Natural killer cell treated with Interleukin-12 subunit alpha and Interleukin-12 subunit beta and Interleukin-15 and Interleukin-18, amount 100 ng/mL, for 72 hours (primary cell): Measurements from ENCODE around the gene ALCAM. TPM values are rescaled to one million over a fixed set of nuclear protein-coding genes. Genes with fewer than 3 reads are reported as not detected.

Experiments used
- ATAC-seq, 2 donors: fragments of 150-1000 bp; cut with Tn5 transposase in 1 of 2; sonication (Bioruptor Pico), chemical (Tn5 transposase) in 1 of 2; 2 replicates each; pipeline ENCODE4 v1.10.0; 2021
- DNase-seq: peaks from one replicate; pipeline ENCODE4 v3.0.0; 2022; ENCODE audit warnings: low spot score
- H3K27ac Mint-ChIP-seq, 2 donors: 1 replicate in 1 of 2; 2 replicates in 1 of 2; pipeline ENCODE4 v1.8.0; 2022; ENCODE audit warnings: mixed read lengths in 2 of 2, mild to moderate bottlenecking in 1 of 2, moderate library complexity in 1 of 2
- H3K27me3 Mint-ChIP-seq, 2 donors: 1 replicate in 1 of 2; 2 replicates in 1 of 2; pipeline ENCODE4 v1.8.0; 2022; ENCODE audit warnings: mixed read lengths in 2 of 2
- H3K36me3 Mint-ChIP-seq: one replicate; pipeline ENCODE4 v1.8.0; 2022; ENCODE audit warnings: mixed read lengths
- H3K4me1 Mint-ChIP-seq, 2 donors: 1 replicate in 1 of 2; 2 replicates in 1 of 2; pipeline ENCODE4 v1.8.0; 2022; ENCODE audit warnings: low read depth in 2 of 2, mixed read lengths in 2 of 2, mild to moderate bottlenecking in 1 of 2
- H3K4me3 Mint-ChIP-seq: one replicate; pipeline ENCODE4 v1.8.0; 2022; ENCODE audit warnings: mixed read lengths
- H3K9me3 Mint-ChIP-seq: 2 replicates; pipeline ENCODE4 v1.8.0; 2022; ENCODE audit warnings: mixed read lengths
- total RNA-seq, 2 donors: library from RNA; stranded (reverse); gene quantifications; one replicate each; pipeline ENCODE4 v1.2.3, GENCODE V29; 2022

Gene ALCAM
- total RNA-seq, 2 donors from 2014 or later: 8.0 to 9.0 TPM

DNA sequence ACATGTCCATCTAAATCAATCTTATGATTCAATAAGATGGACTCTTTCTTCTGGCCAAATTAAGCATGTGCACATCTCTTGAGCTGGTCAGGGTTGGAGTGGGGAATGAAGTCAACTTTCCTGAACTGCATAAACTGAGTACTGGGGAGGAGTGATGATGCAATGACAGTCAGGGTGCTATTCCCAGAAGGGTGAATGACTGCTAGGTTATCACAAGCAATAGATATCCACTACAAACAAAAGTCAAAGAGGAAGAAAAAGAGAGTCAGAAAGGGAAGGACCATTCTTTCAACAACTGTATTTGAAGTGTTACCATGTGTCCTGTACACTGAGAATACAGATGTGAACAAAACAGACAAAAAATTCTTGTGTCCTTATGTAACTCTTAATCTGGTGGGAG lies 70.0 kb downstream of the ALCAM start:
- no peak overlapping the region for H3K4me3 Mint-ChIP-seq
- H3K4me1 Mint-ChIP-seq: no peaks in the 10 kb centered on the region
- ATAC-seq (no peak), DNase-seq (no peak)
- H3K9me3 Mint-ChIP-seq: peaks cover 2% of the 10 kb centered on the region
- no peak overlapping the region for H3K27ac Mint-ChIP-seq
- H3K27me3 Mint-ChIP-seq: no peaks in the 10 kb centered on the region
- H3K36me3 Mint-ChIP-seq: no peaks in the 10 kb centered on the region

DNA sequence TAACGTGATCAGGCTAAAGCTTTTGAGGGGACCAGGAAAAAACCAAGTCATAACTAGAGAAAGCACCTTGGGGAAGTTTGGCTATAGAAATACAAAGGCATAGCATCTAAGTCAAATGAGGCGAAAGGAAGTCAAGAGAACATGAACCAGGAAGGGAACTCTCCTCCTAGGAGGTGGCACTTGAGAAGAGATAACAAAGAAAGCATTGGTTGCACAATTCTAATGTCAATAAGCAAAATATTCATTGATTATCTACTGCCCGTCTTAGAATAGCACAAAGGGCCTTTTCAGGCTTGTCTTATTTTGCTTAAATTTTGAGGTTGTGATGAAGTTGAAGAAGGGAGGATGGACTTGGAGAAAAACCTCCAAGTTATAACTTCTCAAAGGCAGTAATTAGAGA lies 73.4 kb downstream of the ALCAM start:
- no peak overlapping the region for H3K27ac Mint-ChIP-seq

DNA sequence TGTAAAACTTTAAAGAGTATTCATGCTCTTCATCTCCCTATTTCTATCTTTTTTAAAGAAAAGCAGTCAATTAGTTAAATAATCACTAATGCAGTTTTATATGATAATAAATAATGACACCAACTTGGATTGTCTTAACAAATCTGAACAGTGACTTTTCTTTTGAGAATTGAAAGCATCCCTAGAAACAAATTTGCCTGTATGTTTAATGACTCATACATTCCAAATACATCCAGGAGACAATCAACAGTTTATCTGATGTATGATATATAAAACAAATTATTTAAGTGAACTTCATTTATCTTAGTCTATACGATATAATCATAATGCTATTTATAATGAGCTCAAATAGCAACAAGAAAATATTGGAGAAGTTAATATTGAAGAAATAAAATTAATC lies 78.0 kb downstream of the ALCAM start:
- no peaks in the 10 kb centered on the region for H3K36me3 Mint-ChIP-seq
- no peak for ATAC-seq
- H3K27me3 Mint-ChIP-seq: no peaks in the 10 kb centered on the region
- H3K27ac Mint-ChIP-seq: no peak overlapping the region
- DNase-seq: no peak
- H3K9me3 Mint-ChIP-seq: no peaks in the 10 kb centered on the region
- no peaks in the 10 kb centered on the region for H3K4me1 Mint-ChIP-seq
- no peak overlapping the region for H3K4me3 Mint-ChIP-seq

More for the DNA sequence above, 73.4 kb downstream of the ALCAM start:
- H3K36me3 Mint-ChIP-seq: no peaks in the 10 kb centered on the region
- no peaks in the 10 kb centered on the region for H3K4me1 Mint-ChIP-seq
- H3K4me3 Mint-ChIP-seq: no peak overlapping the region
- H3K27me3 Mint-ChIP-seq: no peaks in the 10 kb centered on the region
- ATAC-seq (no peak), DNase-seq (no peak)
- peaks cover 2% of the 10 kb centered on the region for H3K9me3 Mint-ChIP-seq

DNA sequence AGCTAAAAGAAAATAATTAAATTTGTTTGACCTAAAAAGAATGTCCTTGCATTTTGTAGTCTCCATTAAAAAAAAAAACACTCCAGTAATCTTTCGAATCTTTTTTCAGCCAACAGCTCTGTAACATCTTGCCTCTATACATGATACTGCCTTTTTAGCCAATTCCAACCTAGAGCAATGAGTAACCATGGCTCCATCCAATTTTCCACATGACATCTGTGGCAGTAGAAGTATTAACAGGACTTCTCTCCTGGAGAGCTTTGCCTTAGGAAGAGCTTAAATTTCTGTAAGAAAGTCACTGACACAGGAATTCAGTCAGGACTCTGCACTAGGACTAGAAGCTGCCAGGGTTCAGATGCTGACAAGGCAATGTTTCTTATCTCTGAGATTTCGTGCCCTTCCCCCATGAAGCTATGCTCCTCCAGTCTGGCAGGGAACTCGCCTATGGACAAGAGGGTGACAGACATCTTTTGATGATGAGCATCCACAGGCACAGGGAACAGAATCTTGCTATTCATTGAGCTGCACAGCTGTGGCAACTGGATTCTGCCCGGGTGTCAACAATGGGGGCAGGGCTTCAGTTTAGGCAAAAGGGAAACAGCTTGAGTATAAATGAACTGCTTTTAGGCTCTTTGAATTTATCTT lies 81.8 kb downstream of the ALCAM start:
- H3K9me3 Mint-ChIP-seq: peaks cover 3% of the 10 kb centered on the region
- no peak overlapping the region for H3K27ac Mint-ChIP-seq
- H3K36me3 Mint-ChIP-seq: no peaks in the 10 kb centered on the region
- ATAC-seq: no peak
- no peaks in the 10 kb centered on the region for H3K27me3 Mint-ChIP-seq
- no peak for DNase-seq
- H3K4me3 Mint-ChIP-seq: no peak overlapping the region
- H3K4me1 Mint-ChIP-seq: no peaks in the 10 kb centered on the region

DNA sequence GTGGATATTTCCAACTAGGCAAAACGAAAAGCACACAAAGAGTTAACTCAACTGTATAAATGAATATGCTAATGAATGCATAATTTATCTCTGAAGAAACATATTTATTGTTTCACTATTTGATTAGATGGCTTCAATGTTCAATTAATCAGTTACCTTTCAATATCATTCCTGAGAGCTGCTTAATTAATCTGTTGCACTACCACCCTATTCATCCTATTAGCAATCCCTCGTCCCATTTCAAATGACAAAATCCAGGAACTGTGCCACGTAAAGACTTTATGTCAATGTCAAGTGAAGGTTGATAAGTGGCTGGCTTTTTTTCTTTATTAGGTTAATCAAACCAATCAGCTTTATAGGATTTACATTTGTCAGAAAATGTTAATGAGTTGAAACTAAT lies 82.7 kb downstream of the ALCAM start:
- no peaks in the 10 kb centered on the region for H3K27me3 Mint-ChIP-seq
- no peaks in the 10 kb centered on the region for H3K36me3 Mint-ChIP-seq

DNA sequence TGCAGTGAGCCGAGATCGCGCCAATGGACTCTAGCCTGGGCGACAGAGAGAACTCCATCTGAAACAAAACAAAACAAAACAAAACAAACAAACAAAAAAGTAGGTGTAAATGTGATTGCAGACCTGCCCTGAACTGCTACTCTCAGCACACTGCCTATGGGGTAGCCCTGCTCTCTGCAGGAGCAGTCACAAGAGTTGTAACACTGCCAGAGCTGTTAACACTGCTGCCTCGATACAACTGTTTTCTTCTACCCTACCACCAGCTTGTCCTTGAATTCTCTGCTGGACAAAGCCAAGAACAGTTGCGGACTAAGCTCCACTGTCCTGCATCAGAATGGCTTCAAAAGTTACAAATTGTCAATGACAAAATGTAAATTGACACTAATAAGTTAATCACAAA lies 89.3 kb downstream of the ALCAM start:
- no peak overlapping the region for H3K4me3 Mint-ChIP-seq
- DNase-seq (no peak), ATAC-seq (no peak)
- H3K4me1 Mint-ChIP-seq: no peaks in the 10 kb centered on the region
- H3K27ac Mint-ChIP-seq: no peak overlapping the region
- peaks cover 5% of the 10 kb centered on the region for H3K9me3 Mint-ChIP-seq
- no peaks in the 10 kb centered on the region for H3K27me3 Mint-ChIP-seq
- H3K36me3 Mint-ChIP-seq: no peaks in the 10 kb centered on the region

More for the DNA sequence above, 82.7 kb downstream of the ALCAM start:
- Mint-ChIP-seq H3K4me3 (no peak overlapping the region), H3K27ac (no peak overlapping the region), H3K9me3 (peaks cover 3% of the 10 kb centered on the region), H3K4me1 (no peaks in the 10 kb centered on the region)
- no peak for DNase-seq
- ATAC-seq: no peak

DNA sequence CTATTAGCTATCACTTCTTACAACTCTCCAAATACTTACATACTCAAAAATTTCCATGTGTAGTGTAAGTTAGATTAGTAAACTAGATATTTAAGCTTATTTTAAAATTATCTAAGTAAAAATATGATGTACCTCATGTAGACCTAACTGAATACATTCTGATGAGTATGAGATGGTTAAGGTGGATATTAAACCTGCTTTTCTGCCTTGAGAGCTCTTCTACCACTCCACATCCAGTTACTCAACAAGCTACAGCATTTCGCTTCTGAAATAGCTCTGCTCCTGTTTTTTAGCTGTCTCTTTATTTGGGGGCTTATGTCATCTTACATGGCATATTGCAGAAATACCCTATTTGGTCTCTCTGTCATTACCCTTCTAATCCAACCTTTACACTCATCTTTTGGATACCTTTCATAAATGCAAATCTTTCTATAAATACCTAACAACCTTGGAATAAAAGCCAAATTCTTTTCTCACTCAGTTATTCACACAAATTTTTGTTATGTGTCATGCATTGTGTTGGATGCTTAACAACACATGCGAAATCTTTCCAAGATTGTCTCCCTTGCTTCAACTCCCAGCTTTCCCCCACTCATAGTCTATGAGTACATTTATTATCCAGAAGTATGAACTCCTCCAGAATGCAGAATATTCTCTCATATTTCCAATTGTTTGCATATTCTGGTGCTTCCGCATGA lies 92.0 kb downstream of the ALCAM start:
- DNase-seq (no peak), ATAC-seq (no peak)
- H3K36me3 Mint-ChIP-seq: no peaks in the 10 kb centered on the region
- no peaks in the 10 kb centered on the region for H3K27me3 Mint-ChIP-seq
- H3K4me3 Mint-ChIP-seq: no peak overlapping the region
- H3K4me1 Mint-ChIP-seq: no peaks in the 10 kb centered on the region
- no peak overlapping the region for H3K27ac Mint-ChIP-seq
- H3K9me3 Mint-ChIP-seq: peaks cover 7% of the 10 kb centered on the region

DNA sequence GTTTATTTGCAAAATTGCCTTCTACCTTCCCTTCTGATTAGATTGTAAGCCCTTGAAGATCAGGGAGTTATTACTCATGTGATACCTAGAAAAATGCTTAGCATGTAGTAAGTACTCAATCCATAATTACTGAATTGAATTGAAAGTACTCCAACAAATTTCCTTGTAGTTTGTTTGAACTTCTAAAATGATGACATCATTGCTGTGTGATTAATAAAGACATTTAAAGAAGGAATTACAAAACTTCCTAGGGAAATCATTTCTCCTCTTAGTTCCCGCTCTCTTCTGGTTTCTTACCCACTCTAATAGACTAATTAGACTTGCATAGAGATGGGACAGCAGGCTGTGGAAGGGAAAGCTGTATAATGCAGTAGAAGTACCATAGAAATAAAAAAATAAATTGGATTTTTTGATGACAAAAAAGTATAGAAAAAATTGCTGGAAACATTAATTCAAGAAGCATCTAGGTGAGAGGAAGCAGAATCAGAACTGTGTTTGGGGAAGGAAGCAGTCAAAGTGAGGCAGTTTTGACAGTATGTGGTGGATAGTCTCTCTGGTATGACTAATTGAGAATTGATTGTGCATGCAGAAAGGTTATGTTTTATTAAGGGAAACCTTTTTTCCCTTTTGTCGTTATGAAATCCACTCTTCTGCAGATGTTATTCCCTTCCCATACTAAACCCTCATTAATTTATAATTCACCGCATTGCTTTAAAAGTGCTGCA lies 93.0 kb downstream of the ALCAM start:
- Mint-ChIP-seq H3K27ac (no peak overlapping the region), H3K36me3 (no peaks in the 10 kb centered on the region), H3K27me3 (no peaks in the 10 kb centered on the region), H3K4me1 (no peaks in the 10 kb centered on the region), H3K4me3 (no peak overlapping the region), H3K9me3 (peaks cover 7% of the 10 kb centered on the region)
- DNase-seq (no peak), ATAC-seq (no peak)

DNA sequence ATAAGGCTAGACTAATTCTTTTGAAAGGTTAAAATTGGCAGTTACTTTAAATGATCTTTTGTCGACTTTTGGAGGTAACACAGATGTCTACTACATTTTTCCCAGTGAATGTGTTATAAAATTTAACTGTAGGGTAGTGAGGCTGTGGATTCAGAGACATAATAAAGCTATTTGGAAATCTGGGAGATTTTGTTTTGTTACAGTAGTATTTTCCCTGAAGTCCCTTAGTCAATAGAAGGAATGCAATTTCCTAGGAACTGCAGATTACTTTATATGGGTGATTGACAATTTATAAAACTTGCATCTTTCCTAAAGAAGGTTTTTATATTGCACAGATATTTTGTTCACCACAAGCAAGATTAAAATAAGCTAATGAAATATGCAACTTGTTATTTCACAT lies 96.9 kb downstream of the ALCAM start:
- peaks cover 7% of the 10 kb centered on the region for H3K9me3 Mint-ChIP-seq
- H3K27ac Mint-ChIP-seq: no peak overlapping the region
- H3K4me1 Mint-ChIP-seq: no peaks in the 10 kb centered on the region
- no peaks in the 10 kb centered on the region for H3K36me3 Mint-ChIP-seq
- no peak overlapping the region for H3K4me3 Mint-ChIP-seq
- ATAC-seq: no peak
- H3K27me3 Mint-ChIP-seq: no peaks in the 10 kb centered on the region
- no peak for DNase-seq

DNA sequence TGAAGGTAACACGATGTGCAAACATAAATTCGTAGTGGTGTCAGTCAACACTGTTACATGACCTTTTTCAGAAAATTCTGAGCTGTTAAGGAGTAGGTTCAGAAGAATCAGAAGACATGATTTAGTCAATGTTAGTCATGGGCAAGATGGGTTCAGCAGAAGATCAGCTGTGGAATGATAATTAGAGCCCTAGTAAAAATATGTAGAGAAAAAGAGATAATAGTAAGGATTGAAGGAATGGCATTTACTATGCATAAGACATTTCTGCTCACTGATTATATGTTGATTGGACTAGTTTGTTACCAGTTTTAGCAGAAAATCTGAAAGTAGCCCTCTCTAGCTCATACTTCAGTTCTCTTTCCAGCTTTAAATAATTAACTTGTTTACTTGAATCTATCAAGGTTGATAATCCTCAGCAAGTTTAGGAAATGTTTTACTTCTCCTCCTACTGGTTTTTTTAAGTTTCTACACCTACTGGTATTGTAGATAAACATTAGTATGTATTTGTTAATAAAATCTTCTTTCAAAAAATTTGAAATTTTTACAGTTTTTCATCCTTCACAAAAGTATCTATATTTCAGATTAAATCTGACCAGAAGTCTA lies 98.6 kb downstream of the ALCAM start:
- peaks cover 3% of the 10 kb centered on the region for H3K9me3 Mint-ChIP-seq
- no peak for DNase-seq
- H3K36me3 Mint-ChIP-seq: no peaks in the 10 kb centered on the region

DNA sequence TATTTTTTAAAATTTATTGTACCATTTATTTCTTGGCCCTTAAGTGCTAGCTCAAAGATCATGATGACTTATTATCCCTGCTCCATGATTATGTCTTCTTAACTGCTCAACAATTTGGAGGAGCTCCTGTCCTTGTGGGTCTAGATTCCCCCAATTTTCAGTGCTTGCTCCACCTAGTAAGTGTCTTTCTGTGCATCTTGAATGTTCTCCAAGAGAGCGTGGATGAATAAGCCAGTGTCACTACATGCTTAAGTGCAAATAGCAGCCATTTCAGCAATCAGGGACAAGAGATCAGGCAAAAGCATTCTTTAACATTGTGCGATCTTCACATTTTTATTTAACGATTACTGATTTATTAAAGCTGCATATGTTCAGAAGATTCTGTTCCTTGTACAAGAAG lies 99.4 kb downstream of the ALCAM start:
- DNase-seq: no peak
- ATAC-seq: no peak
- Mint-ChIP-seq H3K27ac (no peak overlapping the region), H3K27me3 (no peaks in the 10 kb centered on the region), H3K4me1 (no peaks in the 10 kb centered on the region), H3K9me3 (peaks cover 3% of the 10 kb centered on the region), H3K4me3 (no peak overlapping the region), H3K36me3 (no peaks in the 10 kb centered on the region)

More for the DNA sequence above, 98.6 kb downstream of the ALCAM start:
- H3K4me3 Mint-ChIP-seq: no peak overlapping the region
- no peaks in the 10 kb centered on the region for H3K4me1 Mint-ChIP-seq
- H3K27me3 Mint-ChIP-seq: no peaks in the 10 kb centered on the region
- H3K27ac Mint-ChIP-seq: no peak overlapping the region
- no peak for ATAC-seq

DNA sequence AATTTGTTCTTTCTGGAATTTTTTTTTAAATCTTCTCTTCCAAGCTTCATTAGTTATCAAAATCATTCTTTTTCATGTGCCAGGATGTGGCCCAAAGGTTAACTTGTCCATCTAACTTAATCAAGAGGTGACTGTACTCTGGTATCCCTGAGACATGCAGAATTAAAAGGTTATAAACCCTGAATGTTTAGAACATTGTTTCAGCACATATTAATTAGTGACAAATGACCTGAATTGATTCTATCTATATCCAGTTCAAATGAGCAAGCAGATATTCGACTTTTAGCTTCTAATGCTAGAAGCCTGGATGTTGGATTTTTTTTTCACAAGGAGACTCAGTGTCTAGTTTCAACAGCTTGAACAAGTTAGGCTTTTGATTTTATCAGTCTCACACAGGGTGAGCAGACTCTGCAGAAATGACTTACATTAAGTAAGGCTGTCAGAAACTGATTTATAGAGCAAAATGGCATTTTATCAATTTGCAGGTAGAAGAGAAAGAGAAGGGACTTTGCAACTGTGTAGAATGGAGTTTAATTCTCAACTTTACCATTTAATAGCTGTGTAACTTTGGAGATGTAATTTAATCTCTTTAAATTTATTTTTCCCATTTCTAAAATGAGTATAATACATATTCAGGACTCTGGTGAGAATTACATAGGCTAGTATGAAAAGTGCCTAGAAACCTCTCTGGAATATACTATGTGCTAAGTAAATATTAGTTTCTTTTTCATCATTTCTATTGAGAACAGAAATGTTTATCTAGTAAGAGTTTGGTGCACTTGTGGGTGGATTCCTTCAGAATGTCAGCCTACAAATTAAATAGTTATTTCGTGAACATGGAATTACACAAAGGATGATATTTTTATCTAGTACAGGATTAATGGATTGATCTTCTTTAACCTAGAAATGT lies 100.0 kb downstream of the ALCAM start:
- H3K4me3 Mint-ChIP-seq: no peak overlapping the region
- DNase-seq (no peak), ATAC-seq (no peak)
- H3K27ac Mint-ChIP-seq: no peak overlapping the region
- H3K4me1 Mint-ChIP-seq: no peaks in the 10 kb centered on the region
- H3K27me3 Mint-ChIP-seq: no peaks in the 10 kb centered on the region
- no peaks in the 10 kb centered on the region for H3K36me3 Mint-ChIP-seq
- peaks cover 3% of the 10 kb centered on the region for H3K9me3 Mint-ChIP-seq

DNA sequence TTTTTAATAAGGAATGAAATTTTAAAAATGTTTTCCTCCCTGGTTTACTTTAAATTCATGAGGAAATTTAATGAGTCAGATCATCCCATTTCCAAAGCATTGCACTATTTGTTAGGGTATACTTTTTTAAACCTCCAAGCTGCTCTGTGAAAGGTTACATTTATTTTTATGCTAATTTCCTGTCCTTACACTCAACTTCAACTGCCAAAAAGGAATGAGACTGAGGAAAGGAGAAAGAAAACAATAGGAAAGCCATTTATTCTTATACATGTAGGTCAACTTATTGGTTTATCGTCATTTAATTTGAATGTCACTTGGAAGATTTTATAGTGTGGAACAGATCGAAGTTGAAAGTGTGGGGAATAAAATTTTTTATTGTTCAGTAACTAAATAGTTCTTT lies 104.1 kb downstream of the ALCAM start:
- no peak for ATAC-seq
- no peak for DNase-seq
- no peak overlapping the region for H3K4me3 Mint-ChIP-seq
- no peak overlapping the region for H3K27ac Mint-ChIP-seq
- H3K9me3 Mint-ChIP-seq: peaks cover 2% of the 10 kb centered on the region
- no peaks in the 10 kb centered on the region for H3K27me3 Mint-ChIP-seq
- H3K4me1 Mint-ChIP-seq: no peaks in the 10 kb centered on the region
- no peaks in the 10 kb centered on the region for H3K36me3 Mint-ChIP-seq
